Activated gamma-delta T cell (primary cell): ENCODE results near the gene TBC1D22A.
"Not testable (repeated sequence)": the region's sequence is repeated elsewhere in the genome, so short reads cannot be mapped to it uniquely, and the experiment has no call there.

Experiments
- DNase-seq: peaks from one replicate; lab custom pipeline; 2025; lab: John Stamatoyannopoulos, UW

TBC1D22A gene

GRCh38 chr22:46813816-46814597, 51.6 kb downstream of the TBC1D22A start:
- DNase-seq: no peak

GRCh38 chr22:46815132-46815531, 52.7 kb downstream of the TBC1D22A start:
- no peak for DNase-seq

- no peak for DNase-seq
These were observed 53.1 kb downstream of the TBC1D22A start for GRCh38 chr22:46815559-46815895.

DNA sequence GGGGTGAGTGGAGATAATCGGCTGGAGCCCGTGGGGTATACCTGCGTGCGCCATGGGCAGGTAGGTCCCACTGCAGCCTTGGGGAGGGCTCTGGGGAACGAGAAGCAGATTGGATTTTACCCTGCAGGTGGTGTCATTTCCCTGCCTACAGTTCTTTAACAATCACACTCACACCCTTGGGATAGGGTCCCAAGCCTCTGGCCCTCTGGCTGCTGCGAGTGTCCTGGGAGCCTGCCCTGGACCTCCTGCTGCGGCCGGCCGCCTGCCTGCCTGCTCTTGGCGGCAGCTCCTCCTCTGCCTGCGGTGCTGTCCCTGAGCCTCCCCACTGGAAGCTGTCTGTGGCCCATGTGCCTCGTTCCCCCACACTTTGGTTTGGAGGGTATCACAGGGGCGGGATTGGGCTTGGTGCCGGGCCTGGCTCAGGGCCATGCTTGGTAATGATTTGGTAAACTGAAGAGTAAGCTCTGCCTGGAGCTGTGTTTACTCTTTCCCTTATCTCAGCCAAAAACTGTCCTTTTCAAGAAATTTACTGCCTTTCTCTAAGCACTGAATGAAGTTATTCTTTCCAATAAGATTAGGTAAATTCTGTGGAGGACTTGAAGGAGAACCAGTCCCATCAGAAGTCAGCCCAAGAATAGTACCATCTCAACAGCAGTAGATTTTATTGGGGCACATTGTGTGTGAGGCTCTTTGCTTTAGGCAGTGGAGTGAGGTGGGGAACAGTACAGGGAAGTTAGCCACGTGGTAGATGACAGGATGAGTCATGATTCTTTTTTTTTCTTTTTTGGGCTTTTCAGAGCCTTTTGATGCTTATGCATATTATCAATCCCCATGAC, 53.7 kb downstream of the TBC1D22A start:
- no peak for DNase-seq

DNA sequence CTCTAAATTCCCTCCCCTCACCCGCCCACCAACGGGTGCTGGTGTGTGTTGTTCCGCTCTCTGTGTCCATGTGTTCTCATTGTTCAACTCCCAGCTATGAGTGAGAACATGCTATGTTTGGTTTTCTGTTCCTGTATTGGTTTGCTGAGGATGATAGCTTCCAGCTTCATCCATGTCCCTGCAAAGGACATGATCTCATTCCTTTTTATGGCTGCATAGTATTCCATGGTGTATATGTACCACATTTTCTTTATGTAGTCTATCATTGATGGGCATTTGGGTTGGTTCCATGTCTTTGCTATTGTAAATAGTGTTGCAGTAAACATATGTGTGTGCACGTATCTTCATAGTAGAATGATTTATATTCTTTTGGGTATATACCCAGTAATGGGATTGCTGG, 54.9 kb downstream of the TBC1D22A start:
- DNase-seq: not testable (repeated sequence)

- DNase-seq: no peak
These were observed 60.8 kb downstream of the TBC1D22A start for GRCh38 chr22:46823248-46823647.

- no peak for DNase-seq
These were observed 61.2 kb downstream of the TBC1D22A start for GRCh38 chr22:46823654-46824053.

DNA sequence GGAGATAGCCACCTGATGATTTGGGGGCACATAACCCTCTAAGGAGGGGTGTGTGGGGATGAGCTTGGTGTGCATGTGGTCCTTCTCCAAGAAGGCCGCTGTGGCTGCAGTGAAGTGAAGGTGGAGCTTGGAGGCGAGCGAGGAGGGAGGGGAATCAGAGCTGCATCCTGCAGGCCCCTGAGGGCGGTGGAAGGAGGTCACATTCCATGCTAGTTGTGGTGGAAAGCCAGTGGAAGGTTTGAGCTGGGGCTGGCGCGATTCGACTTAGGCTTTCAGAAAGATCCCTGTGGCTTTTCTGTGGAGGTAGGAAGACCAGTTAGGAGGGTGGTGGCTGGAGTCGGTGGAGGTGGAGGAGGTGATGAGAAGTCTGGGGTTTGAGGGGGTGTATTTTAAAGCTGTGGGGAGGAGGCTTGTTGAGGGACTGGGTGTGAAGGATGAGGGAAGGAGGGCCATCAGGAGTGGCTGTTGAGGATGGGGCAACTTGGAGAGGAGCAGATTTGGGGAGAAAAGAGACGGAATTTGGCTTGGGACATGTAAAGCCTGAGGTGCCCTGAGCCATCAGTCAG, 62.0 kb downstream of the TBC1D22A start:
- DNase-seq: no peak

GRCh38 chr22:46824980-46825544, 62.6 kb downstream of the TBC1D22A start:
- no peak for DNase-seq

DNA sequence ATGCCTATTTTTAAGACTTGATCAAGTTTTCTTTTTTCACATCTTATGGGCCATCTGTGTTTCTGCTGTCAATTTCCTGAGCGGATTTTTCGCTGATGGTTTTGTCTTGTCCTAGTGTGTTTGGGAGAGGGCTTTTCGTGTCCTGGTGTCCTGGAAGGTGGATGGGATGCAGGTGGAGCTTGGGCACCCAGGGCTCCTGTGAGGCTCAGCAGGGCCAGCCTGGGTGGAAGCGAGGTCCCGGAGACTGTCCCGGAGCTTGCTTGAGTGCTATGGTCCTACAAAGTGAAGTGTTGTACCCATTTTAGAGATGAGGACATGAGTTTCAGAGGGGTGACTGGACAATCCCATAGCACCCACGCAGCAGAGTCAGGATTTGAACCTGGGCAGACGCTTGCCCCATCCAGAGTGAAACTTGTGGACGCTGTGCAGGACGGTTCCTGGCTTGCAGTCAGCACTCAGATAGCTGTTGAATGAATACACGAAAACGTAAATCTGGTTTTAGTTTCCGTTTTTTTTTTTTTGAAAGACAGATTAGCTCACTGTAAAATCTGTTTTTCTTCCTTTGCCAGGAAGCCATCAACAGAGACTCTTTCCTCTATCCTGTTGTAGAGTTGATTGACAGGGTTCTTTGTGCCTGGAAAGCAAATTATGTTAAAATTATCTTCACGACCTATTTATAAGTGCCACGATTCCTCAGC, 64.1 kb downstream of the TBC1D22A start:
- no peak for DNase-seq

GRCh38 chr22:46827136-46827780, 64.8 kb downstream of the TBC1D22A start:
- DNase-seq: no peak

DNA sequence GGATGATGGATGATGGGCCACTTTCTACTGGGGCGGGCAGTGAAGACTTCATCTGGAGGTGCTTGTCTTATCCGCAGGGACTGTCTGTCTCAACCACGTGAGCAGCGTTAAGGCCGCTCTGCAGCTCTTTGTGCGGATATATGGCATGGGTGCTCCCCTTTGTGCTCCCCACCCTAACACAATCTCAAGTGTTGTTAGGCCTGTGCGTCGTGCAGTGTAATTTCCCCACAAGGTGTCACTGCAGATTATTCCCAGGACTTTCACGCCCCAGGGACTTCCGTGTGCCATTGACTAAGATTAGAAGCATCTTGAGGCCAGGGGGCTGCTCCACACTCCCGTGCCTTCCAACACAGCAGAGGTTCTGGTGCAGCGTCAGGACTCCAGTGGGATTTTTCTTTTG, 65.3 kb downstream of the TBC1D22A start:
- DNase-seq: no peak

GRCh38 chr22:46828323-46828900, 66.0 kb downstream of the TBC1D22A start:
- DNase-seq: no peak

GRCh38 chr22:46829117-46829891, 66.9 kb downstream of the TBC1D22A start:
- no peak for DNase-seq

DNA sequence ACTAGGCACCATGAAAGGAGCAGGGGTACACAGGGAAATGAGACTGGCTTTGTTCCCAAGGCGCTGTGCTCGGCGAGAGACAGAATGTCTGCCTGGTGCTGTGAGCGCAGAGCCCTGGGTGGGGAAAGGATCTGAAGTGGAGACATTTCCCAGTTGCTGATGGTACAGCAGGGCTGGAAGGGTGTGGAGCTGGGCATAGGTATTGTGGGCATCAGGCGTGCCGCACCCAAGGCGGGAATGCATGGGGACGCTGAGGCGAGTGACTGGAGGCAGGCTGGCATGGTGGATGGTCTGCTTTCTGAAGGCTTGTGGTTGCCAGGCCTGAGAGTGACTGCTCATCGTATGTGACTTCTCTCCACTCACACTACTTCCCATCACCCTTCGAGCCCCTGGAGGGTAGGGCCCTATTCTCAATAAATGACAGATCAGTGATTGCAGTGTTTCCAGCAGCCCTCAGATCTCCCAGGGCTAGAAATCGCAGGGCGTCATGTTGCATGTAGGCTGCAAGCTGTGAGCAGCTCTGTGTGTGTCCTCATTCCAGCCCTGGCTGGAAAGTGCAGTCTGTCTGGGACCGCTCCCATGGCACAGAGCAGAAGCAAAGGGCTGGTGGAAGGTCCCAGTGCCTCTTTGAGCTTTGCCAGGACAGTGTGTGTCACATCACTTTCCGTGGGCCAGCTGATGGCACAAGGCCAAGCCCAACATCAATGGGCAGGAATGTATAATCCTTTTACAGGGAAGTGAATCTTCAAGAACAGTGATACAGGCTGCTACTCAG, 67.7 kb downstream of the TBC1D22A start:
- DNase-seq: no peak

GRCh38 chr22:46830841-46831240, 68.4 kb downstream of the TBC1D22A start:
- DNase-seq: no peak

DNA sequence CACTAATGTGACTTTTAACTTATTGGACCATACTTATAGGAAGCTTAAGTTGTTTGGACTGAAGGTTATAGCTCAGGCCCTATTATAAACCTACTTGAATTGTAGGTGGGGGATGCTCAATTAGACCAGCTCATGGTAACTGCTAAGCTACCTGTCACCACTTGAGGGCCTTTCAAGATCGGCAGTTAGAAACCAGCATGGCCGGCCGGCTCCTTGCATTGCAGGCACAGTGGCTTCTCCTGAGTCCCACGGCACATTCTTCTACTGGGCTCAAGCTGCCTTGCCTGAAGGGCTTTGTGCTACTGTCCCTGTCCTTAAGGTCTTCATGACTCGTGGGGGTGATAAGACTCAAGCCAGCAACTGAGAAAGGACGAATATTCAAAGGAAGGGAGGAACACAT, 70.8 kb downstream of the TBC1D22A start:
- DNase-seq: no peak

GRCh38 chr22:46834021-46834737, 71.7 kb downstream of the TBC1D22A start:
- no peak for DNase-seq

- DNase-seq: no peak
These were observed 72.8 kb downstream of the TBC1D22A start for GRCh38 chr22:46835288-46835687.
